Loucy (cell line): ENCODE data around the gene MANF.

Experiments used
- H2AFZ ChIP-seq: fragments of 200-600 bp; sonication (generic); 2 replicates; pipeline ENCODE4 v1.6.0; 2016; ENCODE audit warnings: antibody characterized with exemption, mild to moderate bottlenecking, low read length, moderate library complexity
- H3F3A ChIP-seq: fragments of 200-600 bp; 2 replicates; pipeline ENCODE4 v1.6.0; 2016; ENCODE audit warnings: antibody characterized with exemption, low read depth, mild to moderate bottlenecking
- H3K27me3 ChIP-seq: fragments of 200-600 bp; sonication (generic); 2 replicates; pipeline ENCODE4 v1.6.1; 2014; ENCODE audit warnings: low read length, mild to moderate bottlenecking; ENCODE audit not compliant: insufficient read depth, poor library complexity, severe bottlenecking
- H3K36me3 ChIP-seq: fragments of 200-600 bp; sonication (generic); 2 replicates; pipeline ENCODE4 v1.6.1; 2016; ENCODE audit warnings: low read length; ENCODE audit not compliant: insufficient read depth
- H3K4me1 ChIP-seq: fragments of 200-600 bp; sonication (generic); 2 replicates; pipeline ENCODE4 v1.5.1; 2014; ENCODE audit warnings: low read length, mild to moderate bottlenecking; ENCODE audit not compliant: insufficient read depth, poor library complexity, severe bottlenecking
- H3K4me2 ChIP-seq: fragments of 200-600 bp; sonication (generic); 2 replicates; pipeline ENCODE4 v1.6.0; 2014; ENCODE audit warnings: antibody characterized with exemption, low read length, low read depth, mild to moderate bottlenecking; ENCODE audit not compliant: poor library complexity, severe bottlenecking
- H3K4me3 ChIP-seq: fragments of 200-600 bp; sonication (generic); 2 replicates; pipeline ENCODE4 v1.5.1; 2014; ENCODE audit warnings: low read length, mild to moderate bottlenecking, mixed read lengths; ENCODE audit not compliant: poor library complexity, severe bottlenecking
- H3K79me2 ChIP-seq: fragments of 200-600 bp; sonication (generic); 2 replicates; pipeline ENCODE4 v1.6.1; 2014; ENCODE audit warnings: low read length; ENCODE audit not compliant: insufficient read depth
- H3K9ac ChIP-seq: fragments of 200-600 bp; sonication (generic); 2 replicates; pipeline ENCODE4 v1.6.0; 2014; ENCODE audit warnings: mild to moderate bottlenecking, low read depth, low read length, moderate library complexity; ENCODE audit not compliant: poor library complexity, severe bottlenecking
- H3K9me2 ChIP-seq: fragments of 200-600 bp; sonication (generic); replicated peaks from 2 replicates; pipeline ENCODE4 v1.6.1; 2016; ENCODE audit warnings: low read depth, low read length, mixed read lengths
- H3K9me3 ChIP-seq: fragments of 200-600 bp; sonication (generic); 2 replicates; pipeline ENCODE4 v1.6.1; 2014; ENCODE audit warnings: mild to moderate bottlenecking, antibody characterized with exemption, low read length, low read depth; ENCODE audit not compliant: insufficient read depth
- H4K20me1 ChIP-seq: fragments of 200-600 bp; sonication (generic); 2 replicates; pipeline ENCODE4 v1.6.0; 2014; ENCODE audit warnings: antibody characterized with exemption, low read length, mild to moderate bottlenecking; ENCODE audit not compliant: insufficient read depth, poor library complexity, severe bottlenecking
- CTCF ChIP-seq: fragments of 200-600 bp; sonication (generic); conservative IDR thresholded peaks from 2 replicates; pipeline ENCODE4 v1.5.1; 2014; ENCODE audit warnings: mild to moderate bottlenecking, antibody characterized with exemption, low read length
- EZH2phosphoT487 ChIP-seq: fragments of 200-600 bp; IDR thresholded peaks from 2 replicates; pipeline ENCODE4 v1.6.1; 2018; ENCODE audit warnings: antibody characterized with exemption, mild to moderate bottlenecking, moderate library complexity, borderline replicate concordance

MANF gene

GRCh38 chr3:51354172-51354571 lies 30.9 kb upstream of the MANF start:
- Histone ChIP-seq H3F3A (no peaks in the 10 kb centered on the region), H3K4me3 (no peak overlapping the region), H3K4me1 (no peaks in the 10 kb centered on the region), H2AFZ (no peak overlapping the region), H3K9me2 (no peaks in the 10 kb centered on the region), H4K20me1 (no peaks in the 10 kb centered on the region), H3K36me3 (no peaks in the 10 kb centered on the region), H3K4me2 (no peak overlapping the region), H3K27me3 (no peaks in the 10 kb centered on the region), H3K79me2 (no peaks in the 10 kb centered on the region), H3K9ac (no peak overlapping the region), H3K9me3 (no peaks in the 10 kb centered on the region)
- no peak for TF ChIP-seq EZH2phosphoT487
- TF ChIP-seq CTCF, result no peak

- Histone ChIP-seq H2AFZ (no peak overlapping the region), H3K36me3 (no peaks in the 10 kb centered on the region), H3K4me1 (no peaks in the 10 kb centered on the region), H3F3A (no peaks in the 10 kb centered on the region), H3K79me2 (no peaks in the 10 kb centered on the region), H3K9me2 (no peaks in the 10 kb centered on the region), H3K9me3 (no peaks in the 10 kb centered on the region), H3K27me3 (no peaks in the 10 kb centered on the region), H3K4me2 (no peak overlapping the region), H3K4me3 (no peak overlapping the region), H4K20me1 (no peaks in the 10 kb centered on the region), H3K9ac (no peak overlapping the region)
- TF ChIP-seq CTCF (no peak), EZH2phosphoT487 (no peak)
Measured at GRCh38 chr3:51354731-51355615, 30.1 kb upstream of the MANF start.

GRCh38 chr3:51355891-51356578 lies 29.1 kb upstream of the MANF start:
- Histone ChIP-seq H3K79me2 (no peaks in the 10 kb centered on the region), H3K9ac (no peak overlapping the region), H3F3A (no peaks in the 10 kb centered on the region), H3K4me2 (no peak overlapping the region), H3K9me3 (no peaks in the 10 kb centered on the region), H4K20me1 (no peaks in the 10 kb centered on the region), H3K9me2 (no peaks in the 10 kb centered on the region), H3K27me3 (no peaks in the 10 kb centered on the region), H3K36me3 (no peaks in the 10 kb centered on the region), H3K4me1 (no peaks in the 10 kb centered on the region), H3K4me3 (no peak overlapping the region), H2AFZ (no peak overlapping the region)
- TF ChIP-seq EZH2phosphoT487 (no peak), CTCF (no peak)
